HG03060 (cell line): Measurements from ENCODE around the gene SLC24A4.

Experiments
- ATAC-seq: cut with Tn5 transposase; IDR thresholded peaks from one replicate; pipeline ENCODE4 v1.9.1; 2021; ENCODE audit warnings: low read depth, moderate number of reproducible peaks; ENCODE audit not compliant: unreplicated experiment

The SLC24A4 gene, protein sequence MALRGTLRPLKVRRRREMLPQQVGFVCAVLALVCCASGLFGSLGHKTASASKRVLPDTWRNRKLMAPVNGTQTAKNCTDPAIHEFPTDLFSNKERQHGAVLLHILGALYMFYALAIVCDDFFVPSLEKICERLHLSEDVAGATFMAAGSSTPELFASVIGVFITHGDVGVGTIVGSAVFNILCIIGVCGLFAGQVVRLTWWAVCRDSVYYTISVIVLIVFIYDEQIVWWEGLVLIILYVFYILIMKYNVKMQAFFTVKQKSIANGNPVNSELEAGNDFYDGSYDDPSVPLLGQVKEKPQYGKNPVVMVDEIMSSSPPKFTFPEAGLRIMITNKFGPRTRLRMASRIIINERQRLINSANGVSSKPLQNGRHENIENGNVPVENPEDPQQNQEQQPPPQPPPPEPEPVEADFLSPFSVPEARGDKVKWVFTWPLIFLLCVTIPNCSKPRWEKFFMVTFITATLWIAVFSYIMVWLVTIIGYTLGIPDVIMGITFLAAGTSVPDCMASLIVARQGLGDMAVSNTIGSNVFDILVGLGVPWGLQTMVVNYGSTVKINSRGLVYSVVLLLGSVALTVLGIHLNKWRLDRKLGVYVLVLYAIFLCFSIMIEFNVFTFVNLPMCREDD

GRCh38 chr14:92323011-92323915 lies at the start of gene SLC24A4:
SLC24A4 (plus strand) TSS chr14:92323165; CDS start chr14:92323831, 666 bp downstream.
- ATAC-seq = no peak

DNA sequence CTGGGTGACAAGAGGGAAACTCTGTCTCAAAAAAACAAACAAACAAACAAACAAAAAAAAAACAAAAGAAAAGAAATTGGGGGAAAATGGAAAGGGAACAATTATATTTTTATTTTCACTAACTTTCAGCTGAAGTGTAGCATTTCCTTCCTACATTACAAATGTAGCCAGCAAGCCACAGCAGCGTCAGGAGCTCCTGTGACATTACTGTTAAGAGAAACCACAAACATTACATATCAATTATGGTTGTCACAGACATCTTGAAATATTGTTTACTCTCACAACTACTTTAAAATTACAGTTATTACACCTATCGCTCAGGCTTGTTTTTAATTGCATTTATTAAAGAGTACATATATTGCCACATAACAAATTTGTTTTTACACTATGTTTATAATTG lies 49.8 kb upstream of the SLC24A4 start:
- ATAC-seq = no peak

GRCh38 chr14:92274055-92274454 lies 48.9 kb upstream of the SLC24A4 start:
- no peak for ATAC-seq

DNA sequence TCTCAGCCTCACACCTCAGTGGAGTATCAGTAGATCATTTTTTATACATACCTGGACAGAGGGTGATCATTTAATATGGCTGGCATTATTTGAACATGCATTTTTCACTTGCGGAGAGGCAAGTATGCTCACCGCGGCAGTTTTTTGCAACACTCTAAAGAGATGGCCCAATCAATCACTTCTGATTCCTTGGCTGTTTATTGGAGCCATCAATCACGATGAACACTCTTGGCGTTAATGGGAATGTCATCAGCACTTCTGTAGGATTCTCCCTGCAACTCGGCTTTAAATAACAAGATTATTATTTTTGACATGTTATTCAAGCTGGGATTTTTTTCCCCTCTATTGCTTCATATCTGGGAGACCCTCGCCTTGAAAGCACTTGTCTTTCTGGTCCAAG lies 46.9 kb upstream of the SLC24A4 start:
- no peak for ATAC-seq

GRCh38 chr14:92277031-92277430 lies 45.9 kb upstream of the SLC24A4 start:
- ATAC-seq = no peak

DNA sequence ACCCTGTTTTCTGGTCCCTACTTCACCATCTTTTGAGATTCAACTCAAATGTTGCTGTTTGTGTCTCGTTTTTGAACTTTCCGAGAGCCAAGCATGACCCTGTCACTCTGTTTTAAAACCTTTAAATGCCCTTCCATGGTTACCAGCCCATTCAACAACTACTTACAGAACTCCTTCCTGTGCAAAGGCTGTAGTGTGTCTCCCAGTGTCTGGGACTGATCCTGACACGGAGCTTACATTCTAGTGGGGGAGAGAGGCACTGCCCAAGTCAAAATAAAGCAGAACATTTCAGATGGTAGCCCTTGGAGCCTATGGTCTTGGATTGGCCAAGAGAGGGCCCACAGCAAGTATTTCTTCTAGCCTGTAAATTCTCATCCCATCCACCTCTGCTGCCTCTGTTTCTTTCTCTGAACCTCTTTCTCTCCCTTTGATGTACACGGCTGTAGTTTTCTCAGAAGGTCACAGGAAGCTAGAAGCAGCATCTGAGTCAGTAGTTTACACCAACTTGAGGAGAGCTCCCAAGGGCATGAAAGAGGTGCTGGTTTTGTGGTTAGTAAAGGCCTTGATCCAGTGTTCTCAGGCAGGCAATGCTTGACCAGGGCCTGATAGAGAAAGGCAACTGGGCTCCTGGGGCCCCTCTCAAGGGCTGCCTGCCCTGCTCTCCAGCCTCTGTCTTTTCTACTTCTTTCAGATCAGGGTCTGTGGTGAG lies 42.3 kb upstream of the SLC24A4 start:
- no peak for ATAC-seq

GRCh38 chr14:92282669-92283068 lies 40.3 kb upstream of the SLC24A4 start:
- ATAC-seq = no peak

GRCh38 chr14:92285311-92285710 lies 37.7 kb upstream of the SLC24A4 start:
- ATAC-seq = no peak

DNA sequence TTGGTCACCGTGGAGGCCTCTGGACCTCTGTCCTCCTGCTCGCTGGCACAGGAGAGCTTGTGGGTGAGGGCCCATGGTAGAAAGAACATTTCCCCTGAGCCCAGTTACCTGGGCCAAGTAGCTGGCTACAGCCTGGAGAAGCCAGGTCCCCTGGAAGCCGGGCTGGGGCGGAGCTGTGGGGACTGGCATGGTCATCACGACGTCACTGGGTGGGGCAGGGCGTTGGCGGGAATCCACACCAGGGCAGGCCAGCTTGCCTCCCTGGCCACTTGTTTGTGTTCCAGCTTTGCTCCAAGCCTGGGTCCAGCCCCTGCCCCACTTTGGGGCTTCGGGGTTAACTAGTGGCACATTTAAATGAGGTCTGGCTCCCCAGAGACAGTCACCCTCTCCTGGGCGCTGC lies 35.0 kb upstream of the SLC24A4 start:
- no peak for ATAC-seq

- ATAC-seq = no peak
These were observed 33.8 kb upstream of the SLC24A4 start for GRCh38 chr14:92288994-92289660.

DNA sequence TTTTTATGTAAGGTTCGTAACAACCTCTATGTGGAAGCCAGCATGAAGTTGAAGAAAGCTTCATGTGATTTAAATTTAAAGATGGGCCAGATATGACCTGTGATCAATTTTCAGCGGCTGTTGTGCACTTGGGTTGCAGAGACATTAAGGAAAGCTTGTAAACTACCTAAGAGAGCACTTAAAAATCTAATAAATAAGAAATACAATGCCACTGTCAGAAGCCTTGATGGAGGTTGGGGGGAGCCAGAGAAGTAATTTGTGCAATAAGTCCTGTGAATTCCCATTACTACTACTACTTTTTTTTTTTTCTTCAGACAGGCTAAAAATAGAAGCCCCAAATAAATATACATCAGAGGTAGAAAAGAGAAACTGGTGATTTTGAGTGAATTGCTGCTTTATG lies 30.3 kb upstream of the SLC24A4 start:
- ATAC-seq = no peak

DNA sequence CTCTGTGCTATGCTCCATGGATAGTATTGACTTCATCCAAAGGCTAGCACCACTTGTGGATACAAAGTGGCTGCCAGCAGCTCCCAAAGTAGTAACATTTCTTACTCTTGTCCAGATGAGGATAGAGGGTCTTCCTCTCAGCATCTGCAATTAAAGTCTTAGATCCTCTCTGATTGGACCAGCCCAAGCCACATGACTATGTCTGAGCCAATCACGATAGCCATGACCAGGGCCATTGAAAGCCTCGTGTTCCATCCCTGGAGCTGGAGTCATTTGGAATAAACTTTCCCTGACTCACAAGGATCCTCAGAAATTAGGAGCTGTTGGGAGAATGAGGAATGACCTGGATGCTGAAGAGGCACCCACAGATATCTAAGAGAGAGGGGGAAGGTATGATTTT lies 28.5 kb upstream of the SLC24A4 start:
- no peak for ATAC-seq

DNA sequence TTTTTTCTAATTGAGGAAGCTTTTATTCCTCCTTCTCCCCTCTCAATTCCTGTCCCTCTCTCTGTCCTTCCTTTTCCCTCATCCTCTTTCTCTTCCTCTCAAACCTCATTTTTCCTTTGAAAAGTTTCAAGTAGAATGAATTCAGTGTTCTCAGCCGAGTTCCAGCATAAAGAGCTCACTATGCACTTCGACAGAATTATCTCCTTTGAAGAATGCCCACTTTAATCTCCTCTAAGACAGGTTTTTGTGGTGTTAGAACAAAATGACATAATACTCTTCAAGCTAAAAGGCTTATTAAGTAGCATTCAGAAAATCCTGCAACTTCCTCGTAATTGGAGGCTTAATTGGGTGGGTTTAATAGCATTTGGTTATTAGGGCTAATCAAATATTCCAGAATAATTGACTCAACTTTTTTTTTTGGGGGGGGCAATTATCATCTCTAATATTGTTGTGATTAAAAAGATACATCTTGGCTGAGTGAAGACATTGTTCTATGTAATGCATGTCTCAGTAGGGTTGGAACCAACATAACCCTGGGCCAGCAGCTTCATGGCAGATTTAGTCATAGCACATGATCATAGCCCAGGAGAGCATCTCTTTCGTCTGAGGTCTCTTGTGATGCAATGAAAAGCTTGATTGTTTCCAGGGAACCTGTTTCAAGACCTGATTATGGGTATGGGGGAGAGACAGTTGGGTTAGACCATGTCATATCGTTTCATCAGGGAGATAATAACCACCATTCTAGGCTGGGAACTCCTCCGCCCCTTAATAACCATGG lies 25.0 kb upstream of the SLC24A4 start:
- ATAC-seq = no peak

GRCh38 chr14:92302481-92302880 lies 20.5 kb upstream of the SLC24A4 start:
- no peak for ATAC-seq

DNA sequence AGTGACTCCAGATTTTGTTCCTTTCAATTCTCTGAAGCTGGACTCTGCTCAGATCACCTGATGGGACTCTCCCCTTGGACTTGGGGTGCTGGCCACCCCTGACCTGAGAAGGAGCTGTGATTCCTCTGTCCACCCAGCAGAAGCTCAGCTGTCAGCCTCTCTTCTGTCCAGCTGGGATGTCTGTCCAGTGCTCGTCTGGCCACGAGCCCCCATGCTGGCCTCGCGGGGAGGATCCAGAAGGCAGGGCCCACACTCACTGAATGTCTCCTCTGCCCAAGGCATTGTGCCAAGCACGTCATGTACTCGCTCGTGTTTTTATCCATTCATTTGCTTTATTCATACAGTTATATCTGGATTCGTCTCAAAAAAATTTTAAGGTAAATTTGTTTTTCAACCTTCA lies 14.2 kb upstream of the SLC24A4 start:
- ATAC-seq = no peak

DNA sequence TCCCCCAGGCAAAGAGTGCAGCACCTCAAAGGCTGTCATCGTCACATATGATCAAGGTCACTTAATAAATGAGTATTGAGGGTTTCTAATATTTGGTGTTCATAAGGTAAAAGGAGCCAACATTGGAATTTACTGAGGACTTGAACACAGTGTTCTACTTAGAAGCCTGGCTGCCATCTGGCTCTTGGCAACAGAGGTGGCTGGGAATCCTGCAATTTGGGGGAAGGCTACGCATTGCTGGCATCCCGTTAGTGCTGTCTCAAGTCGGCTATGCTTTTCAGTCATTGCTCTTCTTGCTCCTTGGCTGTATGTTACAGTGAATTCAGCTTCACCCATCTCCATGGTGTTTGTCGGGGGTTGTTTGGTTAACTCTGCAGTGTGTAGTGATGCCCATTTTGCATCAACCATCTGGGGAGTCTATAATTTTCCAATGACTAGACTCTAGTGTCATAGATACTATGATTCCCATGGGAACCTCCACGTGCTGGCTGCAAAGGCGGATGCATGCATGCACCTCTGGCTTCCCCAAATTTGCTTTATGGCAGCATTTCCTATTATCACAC lies 12.9 kb upstream of the SLC24A4 start:
- ATAC-seq = no peak

DNA sequence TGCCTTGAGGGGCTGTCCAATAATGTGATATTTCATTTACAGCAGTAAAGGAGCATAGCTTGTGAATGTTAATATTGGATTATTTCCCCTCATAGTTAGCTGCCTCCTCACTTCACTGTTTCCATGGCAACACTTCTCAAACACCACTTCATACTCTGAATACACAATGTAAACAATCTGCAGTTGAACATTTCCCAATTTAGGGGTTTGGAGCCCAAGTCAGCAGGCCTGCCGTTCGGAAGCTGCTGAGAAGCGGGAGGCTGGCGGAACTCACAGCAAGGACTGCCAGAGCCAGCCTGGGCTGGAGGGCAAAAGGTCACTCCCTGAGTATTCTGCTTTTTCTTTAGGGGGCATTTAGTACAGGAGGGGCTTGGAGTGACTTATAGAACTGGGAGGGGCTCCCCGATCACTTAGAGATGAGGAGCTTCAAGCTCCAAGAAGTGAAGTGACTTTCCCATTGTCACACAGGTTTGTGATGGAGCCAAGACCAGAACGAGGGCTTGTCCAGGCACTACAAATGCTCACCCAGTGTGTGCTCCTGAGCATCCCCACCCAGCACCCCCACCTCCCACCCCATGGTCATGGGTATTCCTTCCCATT lies 12.1 kb upstream of the SLC24A4 start:
- ATAC-seq = no peak

- ATAC-seq = no peak
These were observed 8.8 kb upstream of the SLC24A4 start for GRCh38 chr14:92314182-92314581.
